ENCODE measurements around the gene TGFB3.

The TGFB3 gene

GRCh38 chr14:75989134-75989533 is 7.3 kb upstream of the TGFB3 start:
- DNase-seq (ENCODE audit: low read depth): peak; percentile 62

GRCh38 chr14:75987201-75987970 is 5.6 kb upstream of the TGFB3 start:
- H3K4me3 ChIP-seq (ENCODE audit: low read depth, low read length): no peak overlapping the region
- DNase-seq (ENCODE audit: low read depth): no peak

More at GRCh38 chr14:75989134-75989533, 7.3 kb upstream of the TGFB3 start:
- no peak overlapping the region for H3K4me3 ChIP-seq (ENCODE audit: low read depth, low read length)

- DNase-seq (ENCODE audit: low read depth): no peak
- peak overlapping the region; percentile 89 for H3K4me3 ChIP-seq (ENCODE audit: low read depth, low read length)
Observed at GRCh38 chr14:75986439-75986765, 4.6 kb upstream of the TGFB3 start.

- no peak for DNase-seq (ENCODE audit: low read depth)
- H3K4me3 ChIP-seq (ENCODE audit: low read depth, low read length): peak within 1 kb of the TSS; percentile 89
Observed at GRCh38 chr14:75985618-75986438, 4.0 kb upstream of the TGFB3 start, which contains the start of gene IFT43. Gene IFT43, plus strand, starts transcription at chr14:75985763. Its CDS starts 24 bp downstream, at chr14:75985787.

- no peak for DNase-seq (ENCODE audit: low read depth)
- no peak overlapping the region for H3K4me3 ChIP-seq (ENCODE audit: low read depth, low read length)
Observed at GRCh38 chr14:75984674-75985073, 2.9 kb upstream of the TGFB3 start.

- peak overlapping the region; percentile 67 for H3K4me3 ChIP-seq (ENCODE audit: low read depth, low read length)
- DNase-seq (ENCODE audit: low read depth): no peak
Observed at GRCh38 chr14:75983019-75983358, 1.2 kb upstream of the TGFB3 start.

- peak overlapping the region; percentile 67 for H3K4me3 ChIP-seq (ENCODE audit: low read depth, low read length)
- DNase-seq (ENCODE audit: low read depth): no peak
Observed at GRCh38 chr14:75982266-75983018, 647 bp upstream of the TGFB3 start.

GRCh38 chr14:75980856-75981255 is 939 bp downstream of the TGFB3 start:
- H3K4me3 ChIP-seq (ENCODE audit: low read depth, low read length): peak overlapping the region; percentile 67

GRCh38 chr14:75979648-75980565 is 1.9 kb downstream of the TGFB3 start:
- no peak for DNase-seq (ENCODE audit: low read depth)
- peak overlapping the region; percentile 67 for H3K4me3 ChIP-seq (ENCODE audit: low read depth, low read length)

More at GRCh38 chr14:75980856-75981255, 939 bp downstream of the TGFB3 start:
- no peak for DNase-seq (ENCODE audit: low read depth)

GRCh38 chr14:75979071-75979571 is 2.7 kb downstream of the TGFB3 start:
- DNase-seq (ENCODE audit: low read depth): no peak
- no peak overlapping the region for H3K4me3 ChIP-seq (ENCODE audit: low read depth, low read length)

- no peak overlapping the region for H3K4me3 ChIP-seq (ENCODE audit: low read depth, low read length)
- no peak for DNase-seq (ENCODE audit: low read depth)
Observed at GRCh38 chr14:75978249-75978731, 3.5 kb downstream of the TGFB3 start.

- no peak for DNase-seq (ENCODE audit: low read depth)
- H3K4me3 ChIP-seq (ENCODE audit: low read depth, low read length): no peak overlapping the region
Observed at GRCh38 chr14:75977582-75977943, 4.2 kb downstream of the TGFB3 start.

- DNase-seq (ENCODE audit: low read depth): no peak
- H3K4me3 ChIP-seq (ENCODE audit: low read depth, low read length): no peak overlapping the region
Observed at GRCh38 chr14:75976826-75977581, 4.8 kb downstream of the TGFB3 start.

GRCh38 chr14:75972801-75973421 is 8.9 kb downstream of the TGFB3 start:
- DNase-seq (ENCODE audit: low read depth): no peak
- H3K4me3 ChIP-seq (ENCODE audit: low read depth, low read length): no peak overlapping the region

GRCh38 chr14:75971509-75971908 is 10.3 kb downstream of the TGFB3 start:
- no peak for DNase-seq (ENCODE audit: low read depth)
- no peak overlapping the region for H3K4me3 ChIP-seq (ENCODE audit: low read depth, low read length)

GRCh38 chr14:75970989-75971388 is 10.8 kb downstream of the TGFB3 start:
- no peak overlapping the region for H3K4me3 ChIP-seq (ENCODE audit: low read depth, low read length)
- no peak for DNase-seq (ENCODE audit: low read depth)

GRCh38 chr14:75969891-75970290 is 11.9 kb downstream of the TGFB3 start:
- no peak overlapping the region for H3K4me3 ChIP-seq (ENCODE audit: low read depth, low read length)
- no peak for DNase-seq (ENCODE audit: low read depth)

- no peak for DNase-seq (ENCODE audit: low read depth)
Observed at GRCh38 chr14:75969126-75969525, 12.7 kb downstream of the TGFB3 start.

More at GRCh38 chr14:75969126-75969525, 12.7 kb downstream of the TGFB3 start:
- H3K4me3 ChIP-seq (ENCODE audit: low read depth, low read length): no peak overlapping the region

Data from skeletal muscle cell (primary cell).